ENCODE results near the gene GNB1. TPM values are rescaled to one million over a fixed set of nuclear protein-coding genes. Genes with fewer than 3 reads are reported as not detected.

The GNB1 gene
- polyA plus RNA-seq, 1 experiment: 400 TPM

DNA sequence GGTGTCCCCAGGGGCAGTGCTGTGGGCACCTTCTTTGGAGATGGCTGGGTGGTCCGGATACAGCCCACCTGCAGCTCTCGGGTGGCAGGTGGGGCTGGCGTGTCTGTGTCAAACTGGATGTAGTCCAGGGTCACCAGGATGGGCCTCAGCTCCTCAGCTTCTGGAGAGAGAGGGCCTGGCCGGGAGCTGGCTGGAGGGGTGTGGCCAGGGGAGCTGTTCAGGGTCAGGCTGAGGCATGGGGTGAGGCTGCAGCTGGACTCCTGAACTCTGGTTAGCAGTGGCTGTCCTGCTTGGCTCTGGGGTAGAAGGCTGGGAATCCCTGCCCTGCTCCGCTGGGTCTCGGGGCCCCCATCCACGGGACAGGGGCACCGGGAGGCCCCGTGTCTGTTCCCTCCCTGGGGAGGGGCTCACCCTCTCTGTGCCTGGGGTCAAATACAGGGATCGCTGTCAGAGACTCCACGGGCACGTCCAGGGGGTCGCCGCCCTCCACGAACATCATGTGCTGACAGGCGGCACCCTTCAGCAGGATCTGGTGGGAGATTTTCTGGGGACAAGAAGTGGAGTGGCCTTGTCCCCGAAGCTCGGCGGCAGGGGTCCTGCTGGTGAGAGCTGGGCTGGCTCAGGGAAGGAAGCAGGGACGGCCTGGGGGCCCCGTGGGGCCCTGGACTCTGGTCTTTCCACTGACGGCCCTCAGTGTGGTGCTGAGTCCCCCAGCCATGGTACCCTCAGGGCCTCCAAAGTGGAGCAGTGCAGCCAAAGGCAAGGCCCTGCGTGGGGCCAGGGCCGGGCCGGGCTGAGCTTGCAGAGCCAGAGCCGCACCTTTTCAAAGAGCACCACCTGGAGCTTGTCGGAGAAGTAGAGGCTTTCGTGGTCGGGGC is 32.3 kb upstream of the GNB1 start:
- CTCF ChIA-PET: no interaction called here
- TF ChIP-seq, protein P1, sequence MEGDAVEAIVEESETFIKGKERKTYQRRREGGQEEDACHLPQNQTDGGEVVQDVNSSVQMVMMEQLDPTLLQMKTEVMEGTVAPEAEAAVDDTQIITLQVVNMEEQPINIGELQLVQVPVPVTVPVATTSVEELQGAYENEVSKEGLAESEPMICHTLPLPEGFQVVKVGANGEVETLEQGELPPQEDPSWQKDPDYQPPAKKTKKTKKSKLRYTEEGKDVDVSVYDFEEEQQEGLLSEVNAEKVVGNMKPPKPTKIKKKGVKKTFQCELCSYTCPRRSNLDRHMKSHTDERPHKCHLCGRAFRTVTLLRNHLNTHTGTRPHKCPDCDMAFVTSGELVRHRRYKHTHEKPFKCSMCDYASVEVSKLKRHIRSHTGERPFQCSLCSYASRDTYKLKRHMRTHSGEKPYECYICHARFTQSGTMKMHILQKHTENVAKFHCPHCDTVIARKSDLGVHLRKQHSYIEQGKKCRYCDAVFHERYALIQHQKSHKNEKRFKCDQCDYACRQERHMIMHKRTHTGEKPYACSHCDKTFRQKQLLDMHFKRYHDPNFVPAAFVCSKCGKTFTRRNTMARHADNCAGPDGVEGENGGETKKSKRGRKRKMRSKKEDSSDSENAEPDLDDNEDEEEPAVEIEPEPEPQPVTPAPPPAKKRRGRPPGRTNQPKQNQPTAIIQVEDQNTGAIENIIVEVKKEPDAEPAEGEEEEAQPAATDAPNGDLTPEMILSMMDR (IDR thresholded peaks at IDR 0.05; ENCODE audit: low read depth, low read length): no peak
- Histone ChIP-seq H3K27me3 (ENCODE audit: control insufficient read depth, insufficient read depth, low read length) (peaks cover 2% of the 10 kb centered on the region), H3K9me3 (ENCODE audit: control insufficient read depth, insufficient read depth, low read length) (peaks cover 10% of the 10 kb centered on the region; the same call in 1 of the 2 replicates), H3K4me3 (ENCODE audit: low read depth, low read length) (no peak overlapping the region), H3K27ac (ENCODE audit: low read depth, low read length) (no peak overlapping the region)
- POLR2A ChIA-PET: no interaction called here
- no peak for DNase-seq (ENCODE audit: low read depth, low spot score)

DNA sequence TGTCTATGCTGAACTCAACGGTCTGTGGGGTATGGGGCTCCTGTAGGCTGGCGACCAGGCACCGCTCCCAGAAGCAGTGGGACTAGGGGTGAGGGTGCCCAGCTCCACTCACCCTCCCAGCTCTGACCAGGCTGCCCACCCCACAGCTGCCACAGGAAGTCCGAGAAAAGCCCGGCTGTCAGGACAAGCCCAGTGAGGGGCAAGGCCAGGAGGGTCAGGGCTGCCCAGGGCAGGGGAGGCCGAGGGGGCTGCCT is 31.7 kb upstream of the GNB1 start:
- DNase-seq (ENCODE audit: low read depth, low spot score): no peak
- Histone ChIP-seq H3K27me3 (ENCODE audit: control insufficient read depth, insufficient read depth, low read length) (peaks cover 5% of the 10 kb centered on the region), H3K4me3 (ENCODE audit: low read depth, low read length) (no peak overlapping the region), H3K9me3 (ENCODE audit: control insufficient read depth, insufficient read depth, low read length) (peaks cover 5% of the 10 kb centered on the region; the same call in 1 of the 2 replicates), H3K27ac (ENCODE audit: low read depth, low read length) (no peak overlapping the region)
- TF ChIP-seq, protein P1 (IDR thresholded peaks at IDR 0.05; ENCODE audit: low read depth, low read length): no peak
- CTCF ChIA-PET: no interaction called here
- POLR2A ChIA-PET: no interaction called here

DNA sequence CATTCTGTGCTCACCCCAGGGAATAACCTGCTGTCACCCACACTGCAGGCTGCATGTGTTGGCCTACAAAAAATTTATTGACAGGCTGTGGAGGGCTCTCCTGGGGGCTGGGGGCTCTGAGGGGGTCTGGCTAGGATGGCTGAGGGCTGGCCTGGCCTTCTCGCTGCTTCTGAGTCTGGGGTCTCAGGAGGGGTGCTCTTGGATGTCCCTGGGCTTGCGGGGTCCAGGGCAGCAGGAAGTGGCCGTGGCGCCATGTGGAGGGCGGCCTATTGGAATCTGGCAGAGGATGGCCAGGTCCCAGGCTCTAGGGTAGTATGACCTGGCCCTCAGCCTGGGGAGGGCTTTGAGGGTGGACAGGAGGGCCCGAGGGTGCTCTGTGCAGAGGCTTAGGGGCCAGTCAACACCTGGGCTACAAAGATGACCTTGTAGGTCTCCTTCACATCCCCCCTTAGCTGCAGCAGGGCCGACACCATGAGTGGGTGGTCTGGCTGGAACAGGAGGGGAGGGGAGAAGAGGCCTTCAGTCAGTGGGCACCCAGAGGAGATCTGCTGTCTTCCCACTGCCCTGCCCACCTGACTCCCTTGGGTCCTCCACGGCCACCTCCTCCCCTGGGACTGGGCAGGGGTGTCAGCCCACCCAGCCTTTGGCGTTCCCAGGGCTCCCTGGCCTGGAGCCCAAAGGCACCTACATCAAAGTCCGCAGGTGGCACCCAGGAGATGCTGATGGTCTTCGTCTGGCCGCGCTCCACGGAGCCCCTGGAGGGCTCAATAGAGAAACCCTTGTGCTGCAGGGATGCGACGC is 31.2 kb upstream of the GNB1 start:
- Histone ChIP-seq H3K4me3 (ENCODE audit: low read depth, low read length) (no peak overlapping the region), H3K27ac (ENCODE audit: low read depth, low read length) (no peak overlapping the region), H3K27me3 (ENCODE audit: control insufficient read depth, insufficient read depth, low read length) (peaks cover 6% of the 10 kb centered on the region), H3K9me3 (ENCODE audit: control insufficient read depth, insufficient read depth, low read length) (peaks cover 3% of the 10 kb centered on the region; the same call in 1 of the 2 replicates)
- ChIA-PET POLR2A (no interaction called here), CTCF (no interaction called here)
- DNase-seq (ENCODE audit: low read depth, low spot score): no peak
- TF ChIP-seq, protein P1 (IDR thresholded peaks at IDR 0.05; ENCODE audit: low read depth, low read length): no peak

DNA sequence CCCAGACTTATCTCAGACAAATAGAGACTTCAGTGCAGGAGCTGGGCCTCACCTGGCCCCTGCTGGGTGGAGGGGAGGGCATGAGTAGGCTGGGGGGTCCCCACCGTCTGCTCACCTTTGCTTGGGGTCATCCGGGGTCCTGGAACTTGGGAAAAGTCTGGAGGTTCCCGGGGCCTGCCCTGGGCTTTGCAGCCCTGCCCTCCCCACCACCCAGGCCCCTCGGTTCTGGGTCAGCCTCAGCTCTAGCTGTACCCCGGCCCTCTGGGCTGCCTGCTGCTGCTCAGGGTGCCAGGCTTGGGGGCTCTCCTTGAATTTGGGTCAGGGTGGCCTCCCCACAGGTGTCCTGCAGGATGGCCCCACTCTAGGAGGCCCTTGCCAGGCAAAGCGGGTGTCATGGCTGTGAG is 30.6 kb upstream of the GNB1 start:
- CTCF ChIA-PET: interaction anchor here (0.9 kb wide), 1 partner anchor 123 kb away, joined by 3 read pairs; no protein-coding TSS in a partner anchor
- TF ChIP-seq, protein P1 (IDR thresholded peaks at IDR 0.05; ENCODE audit: low read depth, low read length): no peak
- Histone ChIP-seq H3K4me3 (ENCODE audit: low read depth, low read length) (no peak overlapping the region), H3K27ac (ENCODE audit: low read depth, low read length) (no peak overlapping the region), H3K9me3 (ENCODE audit: control insufficient read depth, insufficient read depth, low read length) (peaks cover 3% of the 10 kb centered on the region; the same call in 1 of the 2 replicates), H3K27me3 (ENCODE audit: control insufficient read depth, insufficient read depth, low read length) (peaks cover 6% of the 10 kb centered on the region)
- DNase-seq (ENCODE audit: low read depth, low spot score): no peak
- POLR2A ChIA-PET: no interaction called here

All from AG04450 (cell line).